ENCODE measurements around the gene AARS1.

Gene AARS1

DNA sequence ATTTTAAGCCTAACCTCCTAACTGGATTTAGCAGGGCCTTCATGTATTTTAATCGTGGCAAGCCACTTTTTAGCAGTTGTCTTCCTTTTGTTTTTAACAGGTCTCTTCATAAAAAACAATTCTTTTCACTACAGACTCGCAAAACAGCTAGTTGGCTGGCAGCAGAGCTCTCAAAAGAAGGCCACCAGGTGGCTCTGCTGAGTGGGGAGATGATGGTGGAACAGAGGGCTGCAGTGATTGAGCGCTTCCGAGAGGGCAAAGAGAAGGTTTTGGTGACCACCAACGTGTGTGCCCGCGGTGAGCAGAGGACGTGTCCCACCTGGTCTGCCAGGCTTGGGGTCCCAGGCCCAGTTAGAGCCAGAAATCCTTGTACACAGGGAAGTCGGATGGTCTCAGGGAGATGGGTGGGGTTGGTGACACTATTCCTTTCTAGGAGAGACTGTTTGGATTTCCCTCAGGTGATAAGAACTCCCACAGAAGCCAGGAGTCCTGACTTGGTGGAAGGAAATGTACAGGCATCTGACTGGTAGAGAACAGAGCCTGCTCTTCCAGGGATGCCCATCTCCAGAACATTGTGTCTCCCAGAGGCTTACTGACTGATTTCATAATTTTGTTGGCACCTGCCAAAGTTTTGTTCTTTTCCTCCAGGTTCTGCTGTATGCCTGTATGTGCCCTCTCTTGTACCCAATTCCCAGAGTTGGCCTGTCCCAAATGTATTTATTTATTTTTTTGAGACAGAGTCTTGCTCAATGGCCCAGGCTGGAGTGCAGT, 42.5 kb upstream of the AARS1 start:
- H3K9me3 ChIP-seq (ENCODE audit: control insufficient read depth, insufficient read depth, low read length) = no peaks in the 10 kb centered on the region
- H3K4me3 ChIP-seq (ENCODE audit: low read length) = no peak overlapping the region
- no peaks in the 10 kb centered on the region for H4K20me1 ChIP-seq (ENCODE audit: control insufficient read depth, insufficient read depth, low read depth, low read length)
- H3K9me2 ChIP-seq (replicated peaks; ENCODE audit: control insufficient read depth, low read length) = no peaks in the 10 kb centered on the region
- H3F3A ChIP-seq (ENCODE audit: control insufficient read depth, insufficient read depth) = no peaks in the 10 kb centered on the region
- H3K36me3 ChIP-seq (ENCODE audit: control insufficient read depth, low read length) = peaks cover 38% of the 10 kb centered on the region
- TF ChIP-seq EZH2phosphoT487 (IDR thresholded peaks at IDR 0.05; ENCODE audit: borderline replicate concordance, low read length) (no peak), CTCF (IDR thresholded peaks at IDR 0.05; ENCODE audit: low read depth, low read length, poor library complexity, severe bottlenecking) (peak; percentile 68)
- H3K27ac ChIP-seq (ENCODE audit: low read depth, low read length) = no peak overlapping the region
- no peaks in the 10 kb centered on the region for H3K79me2 ChIP-seq (ENCODE audit: control insufficient read depth, low read length)
- H3K4me2 ChIP-seq (ENCODE audit: low read length) = no peak overlapping the region
- H3K4me1 ChIP-seq (ENCODE audit: control insufficient read depth, low read length) = no peaks in the 10 kb centered on the region
- no peaks in the 10 kb centered on the region for H3K27me3 ChIP-seq (ENCODE audit: control insufficient read depth, low read length)

- no peaks in the 10 kb centered on the region for H3K79me2 ChIP-seq (ENCODE audit: control insufficient read depth, low read length)
- no peak overlapping the region for H3K27ac ChIP-seq (ENCODE audit: low read depth, low read length)
Observed at GRCh38 chr16:70331091-70331490, 41.8 kb upstream of the AARS1 start.

DNA sequence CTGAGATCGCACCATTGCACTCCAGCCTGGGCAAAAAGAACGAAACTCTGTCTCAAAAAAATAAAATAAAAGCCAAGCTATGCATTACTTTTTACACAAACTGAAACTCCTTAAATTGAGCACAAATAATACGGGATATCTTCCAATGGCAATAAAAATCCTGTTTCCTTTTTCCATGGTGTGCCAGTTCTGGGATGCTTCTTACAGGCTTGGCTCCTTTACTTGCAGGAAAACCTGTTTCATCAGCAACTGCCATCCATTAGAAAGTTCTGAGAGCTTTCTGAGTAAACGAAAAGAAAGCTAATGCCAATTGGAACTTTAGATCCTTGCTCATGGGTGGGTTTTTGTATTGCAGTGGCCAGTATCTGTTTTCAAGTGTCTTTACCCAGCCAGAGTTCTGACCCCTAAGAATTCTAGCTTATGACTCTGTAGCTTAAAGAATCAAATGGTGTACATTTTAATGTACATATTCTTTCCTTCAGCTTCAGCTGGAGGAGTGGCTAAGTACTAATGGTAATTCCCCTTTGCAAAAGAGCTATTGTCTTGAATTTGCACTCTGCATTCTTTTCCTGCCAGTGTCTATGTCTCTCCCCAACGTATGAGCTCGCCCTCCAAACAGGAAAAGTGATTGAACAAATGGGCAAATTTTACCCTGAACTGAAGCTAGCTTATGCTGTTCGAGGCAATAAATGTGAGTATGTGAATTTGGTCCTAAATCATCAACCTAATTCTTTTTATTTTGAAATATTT, 35.9 kb upstream of the AARS1 start:
- Histone ChIP-seq H3K9me2 (replicated peaks; ENCODE audit: control insufficient read depth, low read length) (no peaks in the 10 kb centered on the region), H3K27ac (ENCODE audit: low read depth, low read length) (no peak overlapping the region), H3K36me3 (ENCODE audit: control insufficient read depth, low read length) (peaks cover 25% of the 10 kb centered on the region), H4K20me1 (ENCODE audit: control insufficient read depth, insufficient read depth, low read depth, low read length) (no peaks in the 10 kb centered on the region), H3K4me3 (ENCODE audit: low read length) (no peak overlapping the region), H3K4me1 (ENCODE audit: control insufficient read depth, low read length) (no peaks in the 10 kb centered on the region), H3K4me2 (ENCODE audit: low read length) (no peak overlapping the region), H3K9me3 (ENCODE audit: control insufficient read depth, insufficient read depth, low read length) (no peaks in the 10 kb centered on the region), H3F3A (ENCODE audit: control insufficient read depth, insufficient read depth) (no peaks in the 10 kb centered on the region), H3K27me3 (ENCODE audit: control insufficient read depth, low read length) (no peaks in the 10 kb centered on the region), H3K79me2 (ENCODE audit: control insufficient read depth, low read length) (no peaks in the 10 kb centered on the region)
- TF ChIP-seq CTCF (IDR thresholded peaks at IDR 0.05; ENCODE audit: low read depth, low read length, poor library complexity, severe bottlenecking) = no peak
- TF ChIP-seq EZH2phosphoT487 (IDR thresholded peaks at IDR 0.05; ENCODE audit: borderline replicate concordance, low read length) = no peak

More at GRCh38 chr16:70331091-70331490, 41.8 kb upstream of the AARS1 start:
- Histone ChIP-seq H3K9me2 (replicated peaks; ENCODE audit: control insufficient read depth, low read length) (no peaks in the 10 kb centered on the region), H4K20me1 (ENCODE audit: control insufficient read depth, insufficient read depth, low read depth, low read length) (no peaks in the 10 kb centered on the region), H3K4me2 (ENCODE audit: low read length) (no peak overlapping the region), H3F3A (ENCODE audit: control insufficient read depth, insufficient read depth) (no peaks in the 10 kb centered on the region), H3K36me3 (ENCODE audit: control insufficient read depth, low read length) (peaks cover 38% of the 10 kb centered on the region), H3K27me3 (ENCODE audit: control insufficient read depth, low read length) (no peaks in the 10 kb centered on the region), H3K4me3 (ENCODE audit: low read length) (no peak overlapping the region), H3K9me3 (ENCODE audit: control insufficient read depth, insufficient read depth, low read length) (no peaks in the 10 kb centered on the region), H3K4me1 (ENCODE audit: control insufficient read depth, low read length) (no peaks in the 10 kb centered on the region)
- TF ChIP-seq CTCF (IDR thresholded peaks at IDR 0.05; ENCODE audit: low read depth, low read length, poor library complexity, severe bottlenecking) (no peak), EZH2phosphoT487 (IDR thresholded peaks at IDR 0.05; ENCODE audit: borderline replicate concordance, low read length) (no peak)

Data from DOHH2 (cell line).